DMS 273 (cell line): Measurements from ENCODE around the gene SKAP1.
"Not testable (repeated sequence)": the region's sequence is repeated elsewhere in the genome, so short reads cannot be mapped to it uniquely, and the experiment has no call there.

ENCODE experiments used
- DNase-seq: peaks from one replicate; lab custom pipeline; 2025; ENCODE audit not compliant: unreplicated experiment; lab: John Stamatoyannopoulos, UW

SKAP1 gene

GRCh38 chr17:48373883-48374282 is 56.1 kb downstream of the SKAP1 start:
- DNase-seq: no peak

- DNase-seq: no peak
Observed at GRCh38 chr17:48373130-48373830, 56.7 kb downstream of the SKAP1 start.

GRCh38 chr17:48368967-48369366 is 61.0 kb downstream of the SKAP1 start:
- DNase-seq: not testable (repeated sequence)

GRCh38 chr17:48368352-48368908 is 61.6 kb downstream of the SKAP1 start:
- DNase-seq: no peak

- DNase-seq: no peak
Observed at GRCh38 chr17:48363161-48363560, 66.9 kb downstream of the SKAP1 start.

- not testable (repeated sequence) for DNase-seq
Observed at GRCh38 chr17:48360861-48361633, 69.0 kb downstream of the SKAP1 start.

- DNase-seq: no peak
Observed at GRCh38 chr17:48357779-48358602, 72.0 kb downstream of the SKAP1 start.

GRCh38 chr17:48356866-48357265 is 73.1 kb downstream of the SKAP1 start:
- no peak for DNase-seq

- DNase-seq: no peak
Observed at GRCh38 chr17:48352630-48353029, 77.4 kb downstream of the SKAP1 start.

GRCh38 chr17:48351911-48352332 is 78.1 kb downstream of the SKAP1 start:
- DNase-seq: peak; percentile 26

- no peak for DNase-seq
Observed at GRCh38 chr17:48348352-48348751, 81.7 kb downstream of the SKAP1 start.

GRCh38 chr17:48347177-48347576 is 82.8 kb downstream of the SKAP1 start:
- no peak for DNase-seq

- no peak for DNase-seq
Observed at GRCh38 chr17:48344251-48344650, 85.8 kb downstream of the SKAP1 start.

GRCh38 chr17:48340916-48341315 is 89.1 kb downstream of the SKAP1 start:
- DNase-seq: no peak

GRCh38 chr17:48338720-48339119 is 91.3 kb downstream of the SKAP1 start:
- no peak for DNase-seq

GRCh38 chr17:48337903-48338302 is 92.1 kb downstream of the SKAP1 start:
- DNase-seq: not testable (repeated sequence)

GRCh38 chr17:48336986-48337385 is 93.0 kb downstream of the SKAP1 start:
- DNase-seq: no peak

- DNase-seq: peak; percentile 76
Observed at GRCh38 chr17:48335858-48336500, 94.0 kb downstream of the SKAP1 start.

GRCh38 chr17:48335146-48335784 is 94.7 kb downstream of the SKAP1 start:
- DNase-seq: no peak

GRCh38 chr17:48333034-48333530 is 96.9 kb downstream of the SKAP1 start:
- DNase-seq: no peak
